ENCODE measurements around the gene TRIM69.

GRCh38 chr15:44811337-44811736 lies 75.0 kb downstream of the TRIM69 start:
- TF ChIP-seq, protein P1, sequence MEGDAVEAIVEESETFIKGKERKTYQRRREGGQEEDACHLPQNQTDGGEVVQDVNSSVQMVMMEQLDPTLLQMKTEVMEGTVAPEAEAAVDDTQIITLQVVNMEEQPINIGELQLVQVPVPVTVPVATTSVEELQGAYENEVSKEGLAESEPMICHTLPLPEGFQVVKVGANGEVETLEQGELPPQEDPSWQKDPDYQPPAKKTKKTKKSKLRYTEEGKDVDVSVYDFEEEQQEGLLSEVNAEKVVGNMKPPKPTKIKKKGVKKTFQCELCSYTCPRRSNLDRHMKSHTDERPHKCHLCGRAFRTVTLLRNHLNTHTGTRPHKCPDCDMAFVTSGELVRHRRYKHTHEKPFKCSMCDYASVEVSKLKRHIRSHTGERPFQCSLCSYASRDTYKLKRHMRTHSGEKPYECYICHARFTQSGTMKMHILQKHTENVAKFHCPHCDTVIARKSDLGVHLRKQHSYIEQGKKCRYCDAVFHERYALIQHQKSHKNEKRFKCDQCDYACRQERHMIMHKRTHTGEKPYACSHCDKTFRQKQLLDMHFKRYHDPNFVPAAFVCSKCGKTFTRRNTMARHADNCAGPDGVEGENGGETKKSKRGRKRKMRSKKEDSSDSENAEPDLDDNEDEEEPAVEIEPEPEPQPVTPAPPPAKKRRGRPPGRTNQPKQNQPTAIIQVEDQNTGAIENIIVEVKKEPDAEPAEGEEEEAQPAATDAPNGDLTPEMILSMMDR (IDR thresholded peaks at IDR 0.05), result no peak
- TF ChIP-seq POLR2AphosphoS5 (IDR thresholded peaks at IDR 0.05), result no peak
- TF ChIP-seq EP300 (IDR thresholded peaks at IDR 0.05), result no peak
- no peak for TF ChIP-seq POLR2A (IDR thresholded peaks at IDR 0.05; ENCODE audit: low read depth)
